ENCODE results near the gene PEX7.

Gene PEX7

GRCh38 chr6:136960781-136961180, 138.4 kb downstream of the PEX7 start:
- Histone ChIP-seq H3K4me3 (ENCODE audit: low read depth, low read length) (no peak overlapping the region), H2AFZ (no peak overlapping the region), H3K79me2 (no peaks in the 10 kb centered on the region), H3K27ac (no peak overlapping the region), H3K9ac (no peak overlapping the region), H3K9me3 (ENCODE audit: control insufficient read depth, low read length) (no peaks in the 10 kb centered on the region), H3K36me3 (ENCODE audit: control insufficient read depth, insufficient read depth, low read length) (no peaks in the 10 kb centered on the region), H3K4me1 (no peaks in the 10 kb centered on the region), H3K27me3 (ENCODE audit: control insufficient read depth, insufficient read depth, low read length) (no peaks in the 10 kb centered on the region), H3K4me2 (ENCODE audit: low read length) (no peak overlapping the region)
- no peak for TF ChIP-seq CTCF (IDR thresholded peaks at IDR 0.05)

- Histone ChIP-seq H3K4me1 (no peaks in the 10 kb centered on the region), H2AFZ (no peak overlapping the region), H3K4me3 (ENCODE audit: low read depth, low read length) (no peak overlapping the region), H3K27me3 (ENCODE audit: control insufficient read depth, insufficient read depth, low read length) (no peaks in the 10 kb centered on the region), H3K9ac (no peak overlapping the region), H3K27ac (no peak overlapping the region), H3K36me3 (ENCODE audit: control insufficient read depth, insufficient read depth, low read length) (no peaks in the 10 kb centered on the region), H3K4me2 (ENCODE audit: low read length) (no peak overlapping the region), H3K9me3 (ENCODE audit: control insufficient read depth, low read length) (no peaks in the 10 kb centered on the region), H3K79me2 (no peaks in the 10 kb centered on the region)
- TF ChIP-seq CTCF (IDR thresholded peaks at IDR 0.05), result no peak
Measured at GRCh38 chr6:136961848-136962247, 139.5 kb downstream of the PEX7 start.

GRCh38 chr6:136962661-136963060, 140.3 kb downstream of the PEX7 start:
- Histone ChIP-seq H3K4me1 (no peaks in the 10 kb centered on the region), H3K36me3 (ENCODE audit: control insufficient read depth, insufficient read depth, low read length) (no peaks in the 10 kb centered on the region), H3K4me2 (ENCODE audit: low read length) (no peak overlapping the region), H3K79me2 (no peaks in the 10 kb centered on the region), H3K27ac (no peak overlapping the region), H2AFZ (no peak overlapping the region), H3K9ac (no peak overlapping the region), H3K4me3 (ENCODE audit: low read depth, low read length) (no peak overlapping the region), H3K9me3 (ENCODE audit: control insufficient read depth, low read length) (no peaks in the 10 kb centered on the region), H3K27me3 (ENCODE audit: control insufficient read depth, insufficient read depth, low read length) (no peaks in the 10 kb centered on the region)
- TF ChIP-seq CTCF (IDR thresholded peaks at IDR 0.05), result no peak

GRCh38 chr6:136963259-136963658, 140.9 kb downstream of the PEX7 start:
- no peak overlapping the region for H2AFZ ChIP-seq
- no peak for TF ChIP-seq CTCF (IDR thresholded peaks at IDR 0.05)
- no peaks in the 10 kb centered on the region for H3K79me2 ChIP-seq

More at GRCh38 chr6:136963259-136963658, 140.9 kb downstream of the PEX7 start:
- no peak overlapping the region for H3K4me2 ChIP-seq (ENCODE audit: low read length)
- no peak overlapping the region for H3K27ac ChIP-seq
- H3K4me1 ChIP-seq, result no peaks in the 10 kb centered on the region
- H3K4me3 ChIP-seq (ENCODE audit: low read depth, low read length), result no peak overlapping the region
- H3K36me3 ChIP-seq (ENCODE audit: control insufficient read depth, insufficient read depth, low read length), result no peaks in the 10 kb centered on the region
- no peak overlapping the region for H3K9ac ChIP-seq
- no peaks in the 10 kb centered on the region for H3K9me3 ChIP-seq (ENCODE audit: control insufficient read depth, low read length)
- H3K27me3 ChIP-seq (ENCODE audit: control insufficient read depth, insufficient read depth, low read length), result no peaks in the 10 kb centered on the region
